Choroid plexus epithelial cell (primary cell): ENCODE measurements around the gene CDKN3.

Source experiments
- DNase-seq: peaks from one replicate; pipeline ENCODE4 v3.0.0-alpha.2; 2010; ENCODE audit warnings: low read depth
- H3K4me3 ChIP-seq: 2 replicates; pipeline ENCODE4 v1.5.1; 2011; ENCODE audit warnings: low read depth, mild to moderate bottlenecking, control low read depth, low read length, moderate library complexity
- TF ChIP-seq, protein P1 (sequence below): conservative IDR thresholded peaks from 2 replicates; pipeline ENCODE4 v1.5.1; 2011; ENCODE audit warnings: low read depth, mild to moderate bottlenecking, control low read depth, inconsistent platforms, low read length, moderate library complexity

CDKN3 gene

DNA sequence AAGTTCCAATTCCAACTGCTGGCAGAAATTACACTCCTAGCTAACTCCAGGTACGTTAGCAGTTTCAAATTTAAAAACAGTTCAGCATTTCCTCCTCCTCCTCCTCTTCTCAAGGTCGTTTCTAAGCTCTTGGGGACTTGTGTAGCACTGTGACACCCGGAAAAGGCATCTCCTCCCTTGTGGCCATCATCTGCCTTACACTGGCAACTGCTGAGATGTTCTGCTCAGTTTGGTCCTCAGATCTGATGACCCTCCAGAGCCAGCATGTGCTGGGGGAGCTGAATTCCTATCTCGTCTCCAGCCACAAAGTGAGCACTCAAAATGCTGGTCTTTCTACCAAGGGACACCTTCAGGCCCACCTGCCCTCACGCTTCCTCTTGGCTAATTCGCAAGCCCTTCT, 43.5 kb upstream of the CDKN3 start:
- H3K4me3 ChIP-seq: no peak overlapping the region
- TF ChIP-seq, protein P1, sequence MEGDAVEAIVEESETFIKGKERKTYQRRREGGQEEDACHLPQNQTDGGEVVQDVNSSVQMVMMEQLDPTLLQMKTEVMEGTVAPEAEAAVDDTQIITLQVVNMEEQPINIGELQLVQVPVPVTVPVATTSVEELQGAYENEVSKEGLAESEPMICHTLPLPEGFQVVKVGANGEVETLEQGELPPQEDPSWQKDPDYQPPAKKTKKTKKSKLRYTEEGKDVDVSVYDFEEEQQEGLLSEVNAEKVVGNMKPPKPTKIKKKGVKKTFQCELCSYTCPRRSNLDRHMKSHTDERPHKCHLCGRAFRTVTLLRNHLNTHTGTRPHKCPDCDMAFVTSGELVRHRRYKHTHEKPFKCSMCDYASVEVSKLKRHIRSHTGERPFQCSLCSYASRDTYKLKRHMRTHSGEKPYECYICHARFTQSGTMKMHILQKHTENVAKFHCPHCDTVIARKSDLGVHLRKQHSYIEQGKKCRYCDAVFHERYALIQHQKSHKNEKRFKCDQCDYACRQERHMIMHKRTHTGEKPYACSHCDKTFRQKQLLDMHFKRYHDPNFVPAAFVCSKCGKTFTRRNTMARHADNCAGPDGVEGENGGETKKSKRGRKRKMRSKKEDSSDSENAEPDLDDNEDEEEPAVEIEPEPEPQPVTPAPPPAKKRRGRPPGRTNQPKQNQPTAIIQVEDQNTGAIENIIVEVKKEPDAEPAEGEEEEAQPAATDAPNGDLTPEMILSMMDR: no peak
- DNase-seq: no peak

DNA sequence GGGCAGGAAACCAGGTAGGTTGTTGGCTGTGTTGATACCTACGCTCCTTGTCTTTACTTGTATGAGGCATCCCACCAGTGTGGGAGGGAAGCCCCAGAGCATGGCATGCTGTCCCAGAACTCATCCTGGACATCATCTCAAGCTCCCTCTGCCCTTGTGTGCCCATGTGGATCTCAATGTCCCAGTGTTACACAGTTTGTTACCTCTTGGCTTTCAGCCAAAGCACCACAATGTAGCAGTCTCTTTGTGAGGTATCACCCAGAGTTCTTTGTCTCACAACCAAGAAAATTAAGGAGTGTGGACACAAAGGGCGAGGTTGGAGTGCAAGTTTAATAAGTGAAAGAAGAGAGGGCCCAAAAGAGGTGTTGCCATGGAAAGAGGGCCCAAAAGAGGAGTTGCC, 43.1 kb upstream of the CDKN3 start:
- H3K4me3 ChIP-seq: no peak overlapping the region
- TF ChIP-seq, protein P1: no peak
- DNase-seq: no peak

DNA sequence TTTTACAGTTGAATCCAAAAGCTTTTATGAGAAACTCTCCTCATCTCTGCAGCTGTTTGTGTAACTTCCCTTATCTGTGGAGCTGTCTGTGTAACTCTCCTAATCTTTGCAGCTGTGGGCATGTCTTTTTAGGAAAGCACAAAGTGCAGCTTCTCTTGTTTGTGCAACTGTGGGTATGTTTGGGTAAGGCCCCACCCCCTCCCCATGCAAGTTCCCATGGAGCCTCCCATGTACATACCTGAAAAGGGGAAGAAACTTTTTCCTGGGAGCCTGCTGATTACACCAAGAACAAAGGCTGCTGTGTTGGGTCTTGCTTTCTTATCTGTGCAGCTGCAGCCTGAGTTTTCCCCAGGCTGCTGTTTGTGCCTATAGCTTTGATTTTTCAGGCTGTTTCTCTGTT, 42.7 kb upstream of the CDKN3 start:
- no peak overlapping the region for H3K4me3 ChIP-seq
- DNase-seq: no peak
- TF ChIP-seq, protein P1: no peak

DNA sequence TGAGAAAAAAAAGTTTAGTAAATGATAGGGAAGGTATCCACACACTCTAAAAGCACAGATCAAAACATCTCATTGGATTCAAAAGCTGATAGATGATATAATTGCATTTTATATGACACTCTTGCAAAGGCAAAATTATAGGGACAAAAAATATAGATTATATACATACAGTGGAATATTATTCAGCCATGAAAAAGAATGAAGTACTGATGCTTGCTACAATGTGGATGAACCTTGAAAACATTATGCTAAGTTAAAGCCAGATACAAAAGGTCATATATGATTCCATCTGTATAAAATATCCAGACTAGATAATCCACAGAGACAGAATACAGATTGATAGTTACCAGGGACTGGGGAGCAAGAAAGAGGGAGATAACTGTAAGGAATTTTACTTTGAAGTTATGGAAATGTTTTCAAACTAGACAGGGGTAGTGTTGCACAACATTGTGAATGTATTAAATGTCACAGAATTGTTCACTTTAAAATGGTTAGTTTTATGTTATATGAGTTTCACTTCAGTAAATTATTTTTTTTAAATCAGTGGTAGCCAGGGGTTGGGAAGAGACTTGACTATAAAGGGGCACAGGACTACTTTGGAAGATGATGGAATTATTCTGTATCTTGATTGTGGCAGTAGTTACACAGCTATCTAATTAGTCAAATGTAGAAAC, 41.7 kb upstream of the CDKN3 start:
- no peak for DNase-seq
- TF ChIP-seq, protein P1: no peak
- H3K4me3 ChIP-seq: no peak overlapping the region

DNA sequence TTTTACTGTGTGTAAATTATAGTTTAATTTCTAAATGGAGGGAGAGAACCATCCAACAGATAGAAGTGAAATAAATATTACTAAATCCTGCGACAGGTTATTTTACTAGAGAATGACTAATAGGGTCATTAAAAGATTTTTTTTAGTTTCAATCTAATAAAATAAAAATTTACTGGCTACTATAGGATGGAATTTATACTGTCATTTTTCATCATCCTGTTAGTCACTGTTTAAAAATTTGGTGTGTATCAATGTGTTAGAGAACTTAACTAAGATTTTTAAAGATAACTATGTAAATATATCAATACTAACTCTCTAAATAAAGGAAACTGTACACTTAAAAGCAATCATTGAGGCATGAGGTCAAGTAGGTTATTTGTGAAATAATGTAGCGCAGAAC, 41.1 kb upstream of the CDKN3 start:
- DNase-seq: no peak
- TF ChIP-seq, protein P1: no peak

DNA sequence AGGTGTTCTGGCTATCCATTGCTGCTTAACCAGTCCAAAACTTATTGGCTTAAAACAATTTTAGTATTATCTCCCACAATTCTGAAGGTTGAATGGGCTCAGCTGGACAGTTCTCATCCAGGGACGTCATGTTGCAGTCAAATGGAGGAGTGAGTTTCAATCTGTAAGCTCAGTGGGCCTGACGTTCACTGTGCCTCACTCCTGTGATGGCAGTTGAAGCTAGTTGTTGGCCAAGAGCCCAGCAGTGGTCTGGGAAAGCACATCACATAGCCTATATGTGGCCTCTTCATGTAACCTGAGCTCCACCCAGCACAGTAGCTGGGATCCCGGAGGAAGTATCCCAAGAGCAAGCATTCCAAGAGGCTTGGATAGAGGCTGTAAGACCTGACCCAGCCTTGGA, 40.6 kb upstream of the CDKN3 start:
- H3K4me3 ChIP-seq: no peak overlapping the region

More for the DNA sequence above, 41.1 kb upstream of the CDKN3 start:
- no peak overlapping the region for H3K4me3 ChIP-seq

More for the DNA sequence above, 40.6 kb upstream of the CDKN3 start:
- TF ChIP-seq, protein P1: no peak
- peak; percentile 57 for DNase-seq
